ENCODE measurements around the gene SLC34A2.
"Not testable (repeated sequence)": the region's sequence is repeated elsewhere in the genome, so short reads cannot be mapped to it uniquely, and the experiment has no call there.

SLC34A2 gene, protein sequence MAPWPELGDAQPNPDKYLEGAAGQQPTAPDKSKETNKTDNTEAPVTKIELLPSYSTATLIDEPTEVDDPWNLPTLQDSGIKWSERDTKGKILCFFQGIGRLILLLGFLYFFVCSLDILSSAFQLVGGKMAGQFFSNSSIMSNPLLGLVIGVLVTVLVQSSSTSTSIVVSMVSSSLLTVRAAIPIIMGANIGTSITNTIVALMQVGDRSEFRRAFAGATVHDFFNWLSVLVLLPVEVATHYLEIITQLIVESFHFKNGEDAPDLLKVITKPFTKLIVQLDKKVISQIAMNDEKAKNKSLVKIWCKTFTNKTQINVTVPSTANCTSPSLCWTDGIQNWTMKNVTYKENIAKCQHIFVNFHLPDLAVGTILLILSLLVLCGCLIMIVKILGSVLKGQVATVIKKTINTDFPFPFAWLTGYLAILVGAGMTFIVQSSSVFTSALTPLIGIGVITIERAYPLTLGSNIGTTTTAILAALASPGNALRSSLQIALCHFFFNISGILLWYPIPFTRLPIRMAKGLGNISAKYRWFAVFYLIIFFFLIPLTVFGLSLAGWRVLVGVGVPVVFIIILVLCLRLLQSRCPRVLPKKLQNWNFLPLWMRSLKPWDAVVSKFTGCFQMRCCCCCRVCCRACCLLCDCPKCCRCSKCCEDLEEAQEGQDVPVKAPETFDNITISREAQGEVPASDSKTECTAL

DNA sequence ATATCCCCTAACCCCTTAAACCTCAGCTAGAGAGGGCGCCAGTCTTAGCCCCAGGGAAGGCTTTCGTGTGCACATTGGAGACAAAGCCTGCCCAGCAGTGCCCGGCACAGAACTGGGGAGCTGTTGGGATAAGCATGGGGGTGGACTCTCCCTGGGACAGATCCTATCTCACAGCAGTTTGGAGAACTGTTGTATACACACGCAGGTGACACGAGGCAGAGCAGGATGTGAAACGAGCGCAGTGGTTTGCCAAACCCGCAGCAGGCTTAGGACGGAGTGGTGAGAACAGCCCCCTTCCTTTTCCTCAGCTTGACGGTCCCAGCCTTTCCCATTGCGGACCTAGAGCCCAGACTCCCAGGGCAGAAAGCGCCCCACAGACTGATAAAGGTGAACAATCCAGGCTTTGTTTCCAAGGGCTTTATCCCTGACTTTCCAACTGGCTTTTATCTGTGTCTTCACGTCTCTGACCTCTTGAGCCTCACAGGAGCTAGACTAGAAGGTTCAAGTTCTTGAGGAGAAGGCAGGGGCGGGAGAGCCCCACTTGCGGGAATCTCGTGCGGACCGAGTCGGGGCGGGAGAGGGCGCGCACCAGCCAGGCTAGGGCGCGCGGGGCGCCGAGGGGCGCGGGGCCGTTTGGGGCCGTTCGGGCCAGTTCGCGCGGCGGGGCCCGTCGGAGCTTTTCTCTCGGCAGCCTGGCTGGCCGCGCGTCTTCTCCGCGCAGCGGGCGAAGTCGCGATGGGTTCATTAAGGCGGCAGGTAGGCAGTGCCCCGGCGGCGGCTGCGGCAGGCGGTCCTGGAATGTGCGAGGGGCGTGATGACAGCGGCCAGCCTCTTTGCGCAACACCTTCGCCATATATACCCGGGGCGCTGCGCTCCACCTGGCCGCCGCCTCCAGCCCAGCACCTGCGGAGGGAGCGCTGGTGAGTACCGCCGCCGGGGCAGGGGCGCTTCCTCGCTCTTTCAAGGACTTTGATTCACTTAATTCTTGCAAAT, at the start of gene SLC34A2:
TSS of gene SLC34A2 (plus strand) at position 881 of the 993 bp plus-strand sequence. CDS start 6,650 bp downstream, outside the sequence.
- DNase-seq (ENCODE audit: low read depth): no peak
- TF ChIP-seq, protein P1, sequence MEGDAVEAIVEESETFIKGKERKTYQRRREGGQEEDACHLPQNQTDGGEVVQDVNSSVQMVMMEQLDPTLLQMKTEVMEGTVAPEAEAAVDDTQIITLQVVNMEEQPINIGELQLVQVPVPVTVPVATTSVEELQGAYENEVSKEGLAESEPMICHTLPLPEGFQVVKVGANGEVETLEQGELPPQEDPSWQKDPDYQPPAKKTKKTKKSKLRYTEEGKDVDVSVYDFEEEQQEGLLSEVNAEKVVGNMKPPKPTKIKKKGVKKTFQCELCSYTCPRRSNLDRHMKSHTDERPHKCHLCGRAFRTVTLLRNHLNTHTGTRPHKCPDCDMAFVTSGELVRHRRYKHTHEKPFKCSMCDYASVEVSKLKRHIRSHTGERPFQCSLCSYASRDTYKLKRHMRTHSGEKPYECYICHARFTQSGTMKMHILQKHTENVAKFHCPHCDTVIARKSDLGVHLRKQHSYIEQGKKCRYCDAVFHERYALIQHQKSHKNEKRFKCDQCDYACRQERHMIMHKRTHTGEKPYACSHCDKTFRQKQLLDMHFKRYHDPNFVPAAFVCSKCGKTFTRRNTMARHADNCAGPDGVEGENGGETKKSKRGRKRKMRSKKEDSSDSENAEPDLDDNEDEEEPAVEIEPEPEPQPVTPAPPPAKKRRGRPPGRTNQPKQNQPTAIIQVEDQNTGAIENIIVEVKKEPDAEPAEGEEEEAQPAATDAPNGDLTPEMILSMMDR (IDR thresholded peaks at IDR 0.05; ENCODE audit: low read length, missing control alignments): no peak
- H3K4me3 ChIP-seq (replicated peaks; ENCODE audit: low read depth, low read length): no peak within 1 kb of the TSS

DNA sequence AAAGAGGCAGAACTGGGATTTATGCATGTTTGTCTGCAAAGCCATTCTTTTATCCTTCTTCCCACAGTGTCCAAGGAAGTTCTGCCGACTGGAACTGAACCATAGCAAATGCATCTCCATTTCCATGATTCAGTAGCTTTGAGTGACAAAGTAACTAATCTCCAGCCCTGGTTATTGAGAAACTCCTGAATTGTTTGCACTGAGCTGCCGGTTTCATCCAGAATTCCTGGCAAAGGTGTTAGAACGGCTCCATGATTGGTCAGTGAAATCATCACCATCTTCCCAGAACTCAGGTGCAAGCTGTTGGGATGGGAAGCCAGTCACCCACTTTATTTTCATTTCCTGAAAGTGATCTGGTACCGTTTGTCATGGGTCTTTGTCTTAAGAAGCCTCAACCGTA, 47.0 kb upstream of the SLC34A2 start:
- DNase-seq (ENCODE audit: low read depth): no peak
- TF ChIP-seq, protein P1 (IDR thresholded peaks at IDR 0.05; ENCODE audit: low read length, missing control alignments): no peak
- H3K4me3 ChIP-seq (replicated peaks; ENCODE audit: low read depth, low read length): no peak overlapping the region

DNA sequence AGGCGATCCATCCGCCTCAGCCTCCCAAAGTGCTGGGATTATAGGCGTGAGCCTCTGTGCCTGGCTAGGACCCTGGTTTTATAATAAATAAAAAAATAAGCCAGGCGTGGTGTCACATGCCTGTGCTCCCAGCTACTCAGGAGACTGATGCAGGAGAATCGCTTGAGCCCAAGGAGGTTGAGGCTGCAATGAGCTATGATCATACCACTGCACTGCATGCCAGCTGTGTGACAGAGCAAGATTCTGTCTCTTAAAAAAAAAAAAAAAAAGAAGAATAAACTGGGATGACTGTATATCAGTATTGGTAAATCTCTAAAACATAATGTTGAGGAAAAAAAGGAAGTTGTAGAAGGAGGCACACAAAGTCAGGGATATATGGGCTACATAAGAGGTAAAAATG, 45.7 kb upstream of the SLC34A2 start:
- TF ChIP-seq, protein P1 (IDR thresholded peaks at IDR 0.05; ENCODE audit: low read length, missing control alignments): no peak
- DNase-seq (ENCODE audit: low read depth): no peak
- H3K4me3 ChIP-seq (replicated peaks; ENCODE audit: low read depth, low read length): no peak overlapping the region

DNA sequence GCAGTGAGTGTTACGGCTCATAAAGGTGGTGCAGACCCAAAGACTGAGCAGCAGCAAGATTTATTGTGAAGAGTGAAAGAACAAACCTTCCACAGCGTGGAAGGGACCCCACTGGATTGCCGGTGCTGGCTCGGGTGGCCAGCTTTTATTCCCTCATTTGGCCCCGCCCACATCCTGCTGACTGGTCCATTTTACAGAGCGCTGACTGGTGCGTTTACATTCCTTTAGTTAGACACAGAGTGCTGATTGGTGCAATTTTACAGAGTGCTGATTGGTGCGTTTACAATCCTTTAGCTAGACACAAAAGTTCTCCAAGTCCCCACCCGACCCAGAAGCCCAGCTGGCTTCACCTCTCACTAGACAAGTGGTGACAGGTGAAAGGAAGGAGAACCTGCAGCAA, 42.0 kb upstream of the SLC34A2 start:
- DNase-seq (ENCODE audit: low read depth); H3K4me3 ChIP-seq (replicated peaks; ENCODE audit: low read depth, low read length): not testable (repeated sequence)

DNA sequence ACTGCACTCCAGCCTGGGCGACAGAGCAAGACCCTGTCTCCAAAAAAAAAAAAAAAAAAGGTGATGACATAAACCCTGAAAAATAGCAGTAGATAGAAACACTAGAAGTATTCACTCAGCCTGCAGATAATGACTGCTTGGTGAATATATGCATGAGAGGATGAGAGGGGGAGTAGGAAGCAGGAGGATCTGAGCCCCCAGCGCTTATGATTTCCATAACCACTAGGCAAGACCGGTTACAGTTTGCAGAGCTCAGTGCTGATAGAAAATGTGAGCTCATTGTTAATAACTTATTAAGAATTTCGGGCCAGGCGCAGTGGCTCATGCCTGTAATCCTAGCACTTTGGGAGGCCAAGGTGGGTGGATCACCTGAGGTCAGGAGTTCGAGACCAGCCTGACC, 40.8 kb upstream of the SLC34A2 start:
- DNase-seq (ENCODE audit: low read depth): no peak
- TF ChIP-seq, protein P1 (IDR thresholded peaks at IDR 0.05; ENCODE audit: low read length, missing control alignments): no peak
- H3K4me3 ChIP-seq (replicated peaks; ENCODE audit: low read depth, low read length): no peak overlapping the region

DNA sequence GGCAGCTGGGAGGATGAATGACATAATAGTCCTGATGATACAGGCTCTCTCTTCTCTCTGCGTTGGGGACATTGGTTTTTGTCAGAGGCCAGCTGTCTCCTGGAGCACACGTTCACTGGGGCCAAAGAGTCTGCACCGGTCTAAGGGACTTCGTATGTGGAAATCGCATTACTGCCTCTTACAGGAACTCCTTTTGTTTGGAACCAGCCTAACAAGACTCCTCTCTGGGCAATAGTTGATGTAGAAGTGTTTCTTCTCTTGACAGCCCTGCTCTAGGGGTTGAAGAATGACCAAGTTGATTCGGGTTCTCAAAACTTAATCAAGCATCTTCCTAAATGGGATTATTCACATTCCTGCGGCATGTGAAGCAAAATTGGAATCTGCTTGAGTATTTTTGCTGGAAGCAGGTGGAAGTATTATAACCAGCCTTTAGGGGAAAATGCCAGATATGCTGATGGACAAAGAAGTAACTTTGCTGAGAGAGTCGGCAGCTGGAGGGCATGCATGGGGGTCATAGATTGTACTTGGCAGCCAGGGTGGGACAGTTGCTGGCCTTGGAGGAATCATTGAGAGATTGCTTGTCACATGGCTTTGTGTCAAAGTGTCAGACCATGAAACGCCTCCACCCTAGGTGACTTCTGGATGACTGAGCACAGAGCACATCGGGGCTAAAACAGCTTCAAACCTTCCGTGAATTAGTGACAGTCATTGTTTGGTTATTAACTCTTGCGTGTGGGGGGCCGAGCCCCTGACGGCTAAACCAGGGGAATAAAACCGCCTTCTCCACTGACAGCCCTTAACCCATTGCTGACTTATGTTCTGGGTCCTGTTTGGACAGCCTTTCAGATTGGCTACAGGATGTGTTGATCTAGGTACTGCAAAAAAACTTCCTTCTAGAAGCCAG, 34.4 kb upstream of the SLC34A2 start:
- no peak for DNase-seq (ENCODE audit: low read depth)
- no peak overlapping the region for H3K4me3 ChIP-seq (replicated peaks; ENCODE audit: low read depth, low read length)
- TF ChIP-seq, protein P1 (IDR thresholded peaks at IDR 0.05; ENCODE audit: low read length, missing control alignments): no peak
